Right cardiac atrium (tissue), 5 donors: ENCODE results near the gene ANKK1. TPM values are rescaled to one million over a fixed set of nuclear protein-coding genes. Genes with fewer than 3 reads are reported as not detected.

Experiments
- ATAC-seq, 2 donors: fragments of 200-7000 bp; cut with Tn5 transposase; one replicate each; pipeline versions ENCODE4 v1.8.0 to v1.9.1; 2020; ENCODE audit warnings: moderate library complexity in 2 of 2, mild to moderate bottlenecking in 1 of 2
- DNase-seq, 3 donors: peaks; one replicate each; pipeline ENCODE4 v3.0.0-alpha.2; 2020
- H3K27ac ChIP-seq: one replicate; pipeline ENCODE4 v1.5.1; 2013; ENCODE audit warnings: mild to moderate bottlenecking, low read length, control low read depth, moderate library complexity
- H3K27me3 ChIP-seq: one replicate; pipeline ENCODE4 v1.6.1; 2013; ENCODE audit not compliant: control insufficient read depth, insufficient read depth
- H3K4me1 ChIP-seq: one replicate; pipeline ENCODE4 v1.6.1; 2013; ENCODE audit warnings: low read length; ENCODE audit not compliant: control insufficient read depth, insufficient read depth
- H3K4me3 ChIP-seq: one replicate; pipeline ENCODE4 v1.5.1; 2013; ENCODE audit warnings: low read length, control low read depth
- H3K9me3 ChIP-seq: one replicate; pipeline ENCODE4 v1.6.1; 2013; ENCODE audit warnings: low read length; ENCODE audit not compliant: control insufficient read depth
- WGBS: extraction: QIAGEN DNeasy Blood & Tissue Kit; methylation state at CpG from one replicate; pipeline ENCODE4 v1.1.7; 2013; 5-methylcytosine and 5-hydroxymethylcytosine counted together
- intact Hi-C, 4 donors: fragments of 100-400 bp; cut with DNase I; formaldehyde crosslinking; loops; one replicate each; pipeline versions ENCODE4 v1.11.0 to v1.14.0; 2022 to 2023
- polyA plus RNA-seq: library from polyadenylated mRNA; stranded (reverse); fragments of 200-250 nt; gene quantifications from one replicate; pipeline ENCODE4 v1.2.3, GENCODE V29; 2013
- total RNA-seq, 4 donors: library from RNA; stranded (reverse); fragmentation: NEBNext Ultra II Directional; extraction: Animal tissue kit (Norgen Biotek cat#: 25700); gene quantifications; one replicate each; pipeline ENCODE4 v1.2.1, GENCODE V29; 2021
- donor health status: healthy with polysubstance abuse.
- donor health status: DM: no; HTN: yes; CAD: no.
- donor health status: DM: no; HTN: no; CAD: no.
- donor health status: DM: no; HTN: yes; CAD: no; lungs with severe emphysema.
- donor health status: DM: yes; HTN: yes; CAD: no.

Gene ANKK1
- total and polyA plus RNA-seq, 5 donors: 0.14 to 0.23 TPM; not detected in 3

DNA sequence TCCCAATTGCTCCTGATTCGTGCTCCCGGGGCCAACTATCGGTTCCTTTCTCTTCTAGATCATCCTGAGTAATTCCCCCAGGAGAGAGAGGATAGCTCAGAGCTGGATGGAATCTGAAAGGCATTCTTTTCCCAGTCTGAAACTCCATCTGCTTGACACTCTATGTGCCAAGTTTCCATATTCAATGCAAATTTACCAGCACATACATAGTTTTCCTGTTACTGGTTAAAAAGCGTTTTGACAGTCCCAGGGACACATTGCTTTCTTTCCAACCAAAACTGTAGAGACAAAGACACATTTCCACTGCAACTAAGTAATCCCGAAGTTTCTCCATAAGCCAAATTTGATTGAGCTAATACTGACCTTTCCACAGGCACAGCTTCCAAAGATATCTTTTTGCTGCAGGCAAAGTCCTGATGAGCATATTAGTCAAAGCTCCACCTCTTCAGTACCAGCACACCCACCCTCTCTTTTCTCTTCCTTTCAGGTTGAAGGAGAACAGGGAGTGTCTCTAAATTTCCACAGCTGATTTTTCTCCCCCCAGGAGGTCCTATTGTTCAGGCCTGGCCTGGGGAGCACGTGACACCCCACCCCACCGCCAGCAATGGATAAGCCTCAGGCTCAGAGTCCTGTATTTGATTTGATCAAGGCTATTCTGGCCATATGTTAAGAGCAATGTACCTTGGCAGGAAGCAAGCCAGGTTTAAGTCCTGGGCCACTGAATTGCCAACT, 9.7 kb upstream of the ANKK1 start:
- ATAC-seq (no peak), DNase-seq (no peak)
- H3K27me3 ChIP-seq: no peaks in the 10 kb centered on the region
- 37% methylated on average over 7 of the region's 7 CpGs for WGBS
- no peaks in the 10 kb centered on the region for H3K4me1 ChIP-seq
- intact Hi-C loops: no loop called here
- no peaks in the 10 kb centered on the region for H3K9me3 ChIP-seq
- H3K27ac ChIP-seq: no peak overlapping the region
- H3K4me3 ChIP-seq: no peak overlapping the region

DNA sequence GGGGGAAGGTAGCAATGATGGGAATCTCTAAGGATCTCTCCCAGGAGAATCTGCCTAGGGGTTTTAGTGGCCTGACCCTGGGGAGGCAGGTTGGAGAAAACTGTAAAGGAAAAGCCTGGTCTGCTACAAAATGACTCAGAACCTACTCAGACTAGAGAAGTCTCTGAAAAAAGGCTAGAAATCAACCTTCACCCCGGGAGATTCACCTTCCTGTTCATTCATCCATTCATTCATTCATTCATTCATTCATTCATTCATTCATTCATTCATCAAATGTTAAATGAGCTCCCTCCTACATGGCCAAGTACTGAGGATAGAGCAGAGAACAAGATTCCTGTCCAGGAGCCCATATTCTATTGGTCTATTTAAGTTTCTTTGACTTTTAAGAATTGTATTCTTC, 8.9 kb upstream of the ANKK1 start:
- no peak for DNase-seq
- no peak overlapping the region for H3K4me3 ChIP-seq
- H3K9me3 ChIP-seq: no peaks in the 10 kb centered on the region
- no peak for ATAC-seq
- 76% methylated on average over 1 of the region's 1 CpG for WGBS
- intact Hi-C loops: no loop called here
- H3K27me3 ChIP-seq: no peaks in the 10 kb centered on the region
- no peak overlapping the region for H3K27ac ChIP-seq
- no peaks in the 10 kb centered on the region for H3K4me1 ChIP-seq

DNA sequence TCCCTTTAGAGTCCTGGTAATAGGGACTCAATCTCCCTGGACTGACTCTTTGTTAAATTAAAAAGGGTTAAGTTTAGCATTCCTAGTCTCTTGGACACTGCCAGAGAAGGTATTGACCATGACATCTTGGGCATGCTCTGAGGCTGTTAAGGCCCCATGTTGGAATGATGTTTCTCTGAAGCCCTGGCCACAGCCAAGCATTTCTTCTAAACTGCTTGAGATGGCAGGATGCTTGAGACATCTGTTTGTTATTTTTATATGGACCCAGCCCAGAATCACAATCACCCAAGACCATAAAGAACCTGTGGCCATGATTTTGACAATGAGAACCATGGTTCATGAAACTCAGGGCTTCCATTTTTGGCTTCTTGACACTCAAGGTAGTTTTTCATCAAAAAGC, 5.5 kb upstream of the ANKK1 start:
- H3K4me1 ChIP-seq: no peaks in the 10 kb centered on the region
- DNase-seq: no peak
- intact Hi-C loops: no loop called here
- no peak for ATAC-seq
- no peaks in the 10 kb centered on the region for H3K27me3 ChIP-seq
- no peaks in the 10 kb centered on the region for H3K9me3 ChIP-seq
- H3K4me3 ChIP-seq: no peak overlapping the region
- no peak overlapping the region for H3K27ac ChIP-seq

DNA sequence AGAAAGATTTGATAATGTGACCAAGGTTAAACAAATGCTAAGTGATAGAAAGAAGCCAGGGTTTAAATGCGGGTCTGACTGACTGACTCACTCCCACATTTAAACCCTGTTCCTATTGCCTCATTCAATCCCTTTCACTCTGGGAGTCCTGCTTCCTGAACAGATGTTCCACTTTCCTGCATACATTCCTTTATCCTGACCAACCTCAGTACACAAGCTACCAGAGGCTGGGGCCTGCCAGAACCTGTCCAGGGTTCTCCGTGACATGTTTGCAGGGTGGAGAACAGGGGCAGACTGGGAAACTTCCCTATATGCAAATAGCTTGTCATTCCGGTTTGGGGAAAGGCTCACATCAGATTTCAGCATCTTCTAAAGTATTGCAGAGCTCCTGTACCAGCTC, 3.0 kb upstream of the ANKK1 start:
- Histone ChIP-seq H3K27ac (no peak overlapping the region), H3K27me3 (no peaks in the 10 kb centered on the region), H3K9me3 (no peaks in the 10 kb centered on the region), H3K4me1 (no peaks in the 10 kb centered on the region), H3K4me3 (no peak overlapping the region)
- DNase-seq: no peak
- WGBS: 60% methylated on average over 3 of the region's 3 CpGs
- intact Hi-C loops: no loop called here
- no peak for ATAC-seq

DNA sequence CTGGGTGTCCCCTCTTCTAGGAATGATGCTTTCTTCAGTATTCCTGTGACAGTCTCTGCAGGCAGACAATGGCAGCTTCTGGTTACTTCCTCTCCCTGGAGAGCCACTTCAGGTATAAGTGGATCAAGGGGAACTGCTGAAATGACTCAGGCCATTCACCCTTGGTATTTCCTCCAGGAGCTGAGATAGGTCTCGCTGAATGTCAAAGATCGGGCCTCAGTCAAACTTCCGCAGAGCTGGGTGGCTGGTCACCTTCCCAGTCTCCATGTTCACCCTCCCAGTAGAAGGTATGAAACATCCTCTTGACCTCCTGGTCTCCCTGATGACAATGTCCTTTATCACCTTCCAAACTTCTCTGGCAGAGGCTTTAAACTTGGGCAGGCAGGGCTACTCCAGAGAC, 1.8 kb upstream of the ANKK1 start:
- H3K4me3 ChIP-seq: no peak overlapping the region
- DNase-seq: no peak
- no peaks in the 10 kb centered on the region for H3K27me3 ChIP-seq
- H3K9me3 ChIP-seq: no peaks in the 10 kb centered on the region
- H3K27ac ChIP-seq: no peak overlapping the region
- intact Hi-C loops: no loop called here
- 92% methylated on average over 3 of the region's 3 CpGs for WGBS
- no peak for ATAC-seq
- H3K4me1 ChIP-seq: no peaks in the 10 kb centered on the region

DNA sequence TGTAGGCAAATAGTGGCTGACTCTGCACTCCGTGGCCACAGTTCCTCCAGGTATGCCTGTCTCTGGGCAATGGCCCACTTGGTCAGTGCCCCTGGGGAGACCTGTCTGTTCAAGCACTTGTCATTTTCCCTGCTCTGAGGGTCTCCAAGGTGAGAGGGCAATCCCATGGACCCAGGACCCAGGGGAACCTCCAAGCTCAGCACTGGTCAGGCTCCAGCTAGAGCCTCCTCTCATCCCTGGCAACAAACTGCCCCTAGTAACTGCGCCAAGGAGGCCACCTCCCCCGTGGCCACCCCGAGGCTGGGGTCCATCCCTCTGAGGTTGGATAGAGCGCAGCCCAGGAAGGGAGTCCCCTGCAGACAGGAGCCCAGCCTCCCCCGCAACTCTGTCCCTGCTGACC, 713 bp upstream of the ANKK1 start:
- no peak overlapping the region for H3K4me3 ChIP-seq
- no peak for DNase-seq
- H3K27me3 ChIP-seq: no peaks in the 10 kb centered on the region
- intact Hi-C loops: no loop called here
- H3K9me3 ChIP-seq: no peaks in the 10 kb centered on the region
- 82% methylated on average over 6 of the region's 6 CpGs for WGBS
- no peaks in the 10 kb centered on the region for H3K4me1 ChIP-seq
- no peak for ATAC-seq
- no peak overlapping the region for H3K27ac ChIP-seq

DNA sequence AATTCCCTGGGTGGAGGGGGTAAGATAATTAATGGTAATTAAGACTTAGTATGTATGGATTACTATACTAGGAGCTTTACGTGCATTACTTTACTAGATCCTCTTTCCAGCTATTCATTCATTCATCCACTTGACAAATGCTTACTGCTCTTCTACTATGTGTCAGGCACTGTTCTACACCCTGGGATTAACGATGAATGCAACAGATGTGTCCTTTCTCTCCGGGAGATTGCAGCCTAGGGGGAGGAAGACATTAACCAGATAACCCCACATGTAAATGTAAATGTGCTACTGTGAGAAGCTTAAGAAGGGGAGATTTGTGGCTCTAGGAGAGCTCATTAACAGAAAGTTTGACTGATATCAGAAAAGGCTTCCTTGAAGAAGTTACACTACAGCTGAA, 1.7 kb downstream of the ANKK1 start:
- no peaks in the 10 kb centered on the region for H3K27me3 ChIP-seq

DNA sequence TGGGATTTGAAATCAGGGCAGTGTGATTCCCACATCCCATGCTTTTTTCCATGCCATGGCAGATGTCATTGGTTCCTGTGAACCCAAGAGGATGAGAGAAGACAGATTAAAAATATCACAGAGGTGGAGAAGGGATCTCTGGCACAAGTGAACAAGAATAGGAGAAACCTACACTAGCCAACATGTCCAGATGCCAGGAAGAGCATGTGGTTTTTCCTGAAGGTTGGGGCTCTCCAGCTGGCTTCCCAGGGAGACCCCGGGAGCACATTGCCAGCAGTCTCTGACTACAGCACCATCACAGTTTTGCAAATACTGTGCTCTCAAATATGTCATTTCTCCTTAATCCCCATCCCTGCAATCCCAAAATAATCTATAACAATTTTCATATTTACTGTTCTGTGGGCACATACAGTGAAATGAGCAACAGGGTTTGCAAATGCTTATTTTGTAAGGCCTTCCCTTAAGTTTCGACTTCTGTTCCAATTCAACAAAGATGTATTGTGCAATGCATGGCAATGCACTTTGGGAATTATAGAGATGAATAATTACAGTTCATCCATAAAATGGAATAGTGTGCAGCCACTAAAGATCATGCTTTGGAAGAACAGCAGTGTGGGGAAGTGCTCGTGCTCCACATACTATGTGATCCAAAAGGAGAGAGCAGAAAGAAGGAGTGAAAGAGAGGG, 4.8 kb downstream of the ANKK1 start:
- Histone ChIP-seq H3K27ac (no peak overlapping the region), H3K4me3 (no peak overlapping the region), H3K4me1 (no peaks in the 10 kb centered on the region), H3K27me3 (no peaks in the 10 kb centered on the region), H3K9me3 (no peaks in the 10 kb centered on the region)
- ATAC-seq (no peak), DNase-seq (no peak)
- intact Hi-C loops: no loop called here
- 75% methylated on average over 3 of the region's 3 CpGs for WGBS

More for the DNA sequence above, 1.7 kb downstream of the ANKK1 start:
- no peaks in the 10 kb centered on the region for H3K9me3 ChIP-seq
- no peak overlapping the region for H3K4me3 ChIP-seq
- whole genome bisulfite sequencing: 39% methylated on average over 3 of the region's 3 CpGs
- H3K27ac ChIP-seq: no peak overlapping the region
- DNase-seq (no peak), ATAC-seq (no peak)
- no peaks in the 10 kb centered on the region for H3K4me1 ChIP-seq
- intact Hi-C loops: no loop called here

DNA sequence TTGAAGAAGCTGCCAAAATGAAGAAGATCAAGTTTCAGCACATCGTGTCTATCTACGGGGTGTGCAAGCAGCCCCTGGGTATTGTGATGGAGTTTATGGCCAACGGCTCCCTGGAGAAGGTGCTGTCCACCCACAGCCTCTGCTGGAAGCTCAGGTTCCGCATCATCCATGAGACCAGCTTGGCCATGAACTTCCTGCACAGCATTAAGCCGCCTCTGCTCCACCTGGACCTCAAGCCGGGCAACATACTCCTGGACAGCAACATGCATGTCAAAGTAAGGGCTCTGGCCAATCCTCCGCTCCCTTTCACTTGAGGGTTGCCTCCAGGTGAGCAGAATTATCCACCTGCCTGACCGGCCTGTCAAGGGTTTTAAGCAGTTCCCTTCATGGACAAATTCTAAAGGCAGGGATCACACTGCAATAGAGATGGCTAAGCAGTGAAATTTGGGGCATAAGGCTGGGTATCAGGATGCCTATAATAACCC, 6.0 kb downstream of the ANKK1 start:
- 83% methylated on average over 8 of the region's 8 CpGs for WGBS
- intact Hi-C loops: no loop called here
- no peak overlapping the region for H3K27ac ChIP-seq
- H3K4me1 ChIP-seq: no peaks in the 10 kb centered on the region
- DNase-seq: no peak
- H3K9me3 ChIP-seq: no peaks in the 10 kb centered on the region
- ATAC-seq: no peak
- no peaks in the 10 kb centered on the region for H3K27me3 ChIP-seq
- H3K4me3 ChIP-seq: no peak overlapping the region

DNA sequence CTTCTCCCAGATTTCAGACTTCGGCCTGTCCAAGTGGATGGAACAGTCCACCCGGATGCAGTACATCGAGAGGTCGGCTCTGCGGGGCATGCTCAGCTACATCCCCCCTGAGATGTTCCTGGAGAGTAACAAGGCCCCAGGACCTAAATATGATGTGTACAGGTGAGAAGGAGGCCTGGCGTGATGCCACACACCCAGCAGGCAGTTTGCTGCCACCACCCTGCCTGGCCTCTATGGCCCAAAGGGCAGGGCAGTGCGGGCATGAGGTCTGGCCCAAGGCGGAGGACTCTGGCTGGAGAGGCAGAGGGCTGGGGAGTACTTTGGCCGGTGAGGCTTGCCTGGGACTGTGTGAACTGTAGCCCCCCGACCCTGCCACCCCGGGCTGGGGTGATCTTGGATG, 7.3 kb downstream of the ANKK1 start:
- WGBS: 94% methylated on average over 11 of the region's 11 CpGs
- ATAC-seq (no peak), DNase-seq (no peak)
- intact Hi-C loops: no loop called here
- Histone ChIP-seq H3K4me1 (no peaks in the 10 kb centered on the region), H3K27me3 (no peaks in the 10 kb centered on the region), H3K27ac (no peak overlapping the region), H3K9me3 (no peaks in the 10 kb centered on the region), H3K4me3 (no peak overlapping the region)

DNA sequence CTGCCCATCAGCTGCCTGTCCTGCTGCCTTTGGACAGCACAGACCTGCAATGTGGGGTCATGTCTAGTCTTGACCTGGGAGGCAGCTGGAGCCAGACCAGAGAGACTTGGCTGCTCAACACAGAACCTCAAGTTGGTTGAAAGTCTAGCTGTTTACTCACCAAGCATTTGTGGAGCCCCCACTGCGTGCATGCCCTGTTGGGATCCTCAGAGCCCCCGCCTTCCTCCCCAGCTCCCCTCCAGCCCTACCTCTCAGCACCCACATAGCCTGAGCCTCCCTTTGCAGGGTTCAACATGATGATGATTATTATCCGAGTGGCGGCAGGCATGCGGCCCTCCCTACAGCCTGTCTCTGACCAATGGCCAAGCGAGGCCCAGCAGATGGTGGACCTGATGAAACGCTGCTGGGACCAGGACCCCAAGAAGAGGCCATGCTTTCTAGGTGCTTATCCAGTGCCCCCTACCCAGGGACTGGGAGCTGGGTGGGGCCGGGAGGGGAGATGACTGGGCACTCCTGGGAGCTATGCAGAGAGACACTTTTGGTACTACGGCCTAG, 8.3 kb downstream of the ANKK1 start:
- no peaks in the 10 kb centered on the region for H3K4me1 ChIP-seq
- H3K9me3 ChIP-seq: no peaks in the 10 kb centered on the region
- intact Hi-C loops: no loop called here
- 93% methylated on average over 9 of the region's 9 CpGs for WGBS
- no peaks in the 10 kb centered on the region for H3K27me3 ChIP-seq
- no peak overlapping the region for H3K4me3 ChIP-seq
- no peak for DNase-seq
- no peak overlapping the region for H3K27ac ChIP-seq
- ATAC-seq: no peak
